Uterus (tissue), 2 donors: Measurements from ENCODE around the gene SCAI.
A peak's percentile ranks its signal among the peaks of the same experiment; 100 is the strongest.

ENCODE experiments used
- POLR2A ChIP-seq, 2 donors: fragments of 450-650 bp; IDR thresholded peaks; one replicate each; pipeline ENCODE4 v1.6.1; 2016; ENCODE audit warnings: antibody characterized with exemption in 2 of 2, mild to moderate bottlenecking in 1 of 2, moderate library complexity in 1 of 2
- TF ChIP-seq, protein P1 (sequence below), 4 experiments: fragments of 200-600 bp in 2 of 4; fragments of 450-650 bp in 2 of 4; sonication (generic) in 2 of 4; IDR thresholded peaks; one replicate each; pipeline ENCODE4 v1.5.1; 2016 to 2019; ENCODE audit warnings: antibody characterized with exemption in 4 of 4, mild to moderate bottlenecking in 2 of 4, moderate library complexity in 1 of 4

DNA sequence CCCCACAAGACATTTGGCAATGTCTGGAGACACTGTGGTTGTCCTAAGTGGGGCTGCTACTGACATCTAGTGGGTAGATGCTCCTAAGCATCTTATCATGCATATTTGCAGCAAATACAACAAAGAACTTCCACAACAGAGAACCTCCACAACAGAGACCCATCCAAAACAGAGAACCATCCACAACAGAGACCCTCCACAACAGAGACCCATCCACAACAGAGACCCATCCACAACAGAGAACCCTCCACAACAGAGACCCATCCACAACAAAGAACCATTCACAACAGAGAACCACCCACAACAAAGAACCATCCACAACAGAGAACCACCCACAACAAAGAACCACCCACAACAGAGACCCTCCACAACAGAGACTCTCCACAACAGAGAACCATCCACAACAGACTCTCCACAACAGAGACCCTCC, 248.6 kb downstream of the SCAI start:
- TF ChIP-seq, protein P1, sequence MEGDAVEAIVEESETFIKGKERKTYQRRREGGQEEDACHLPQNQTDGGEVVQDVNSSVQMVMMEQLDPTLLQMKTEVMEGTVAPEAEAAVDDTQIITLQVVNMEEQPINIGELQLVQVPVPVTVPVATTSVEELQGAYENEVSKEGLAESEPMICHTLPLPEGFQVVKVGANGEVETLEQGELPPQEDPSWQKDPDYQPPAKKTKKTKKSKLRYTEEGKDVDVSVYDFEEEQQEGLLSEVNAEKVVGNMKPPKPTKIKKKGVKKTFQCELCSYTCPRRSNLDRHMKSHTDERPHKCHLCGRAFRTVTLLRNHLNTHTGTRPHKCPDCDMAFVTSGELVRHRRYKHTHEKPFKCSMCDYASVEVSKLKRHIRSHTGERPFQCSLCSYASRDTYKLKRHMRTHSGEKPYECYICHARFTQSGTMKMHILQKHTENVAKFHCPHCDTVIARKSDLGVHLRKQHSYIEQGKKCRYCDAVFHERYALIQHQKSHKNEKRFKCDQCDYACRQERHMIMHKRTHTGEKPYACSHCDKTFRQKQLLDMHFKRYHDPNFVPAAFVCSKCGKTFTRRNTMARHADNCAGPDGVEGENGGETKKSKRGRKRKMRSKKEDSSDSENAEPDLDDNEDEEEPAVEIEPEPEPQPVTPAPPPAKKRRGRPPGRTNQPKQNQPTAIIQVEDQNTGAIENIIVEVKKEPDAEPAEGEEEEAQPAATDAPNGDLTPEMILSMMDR (IDR thresholded peaks at IDR 0.05), result peak in 2 of 4 experiments; percentile 16
- no peak for TF ChIP-seq POLR2A (IDR thresholded peaks at IDR 0.05)
